ENCODE measurements around the gene SLCO3A1. TPM values are rescaled to one million over a fixed set of nuclear protein-coding genes. Genes with fewer than 3 reads are reported as not detected.

The SLCO3A1 gene
- total RNA-seq, 1 donor: 17.7 TPM

DNA sequence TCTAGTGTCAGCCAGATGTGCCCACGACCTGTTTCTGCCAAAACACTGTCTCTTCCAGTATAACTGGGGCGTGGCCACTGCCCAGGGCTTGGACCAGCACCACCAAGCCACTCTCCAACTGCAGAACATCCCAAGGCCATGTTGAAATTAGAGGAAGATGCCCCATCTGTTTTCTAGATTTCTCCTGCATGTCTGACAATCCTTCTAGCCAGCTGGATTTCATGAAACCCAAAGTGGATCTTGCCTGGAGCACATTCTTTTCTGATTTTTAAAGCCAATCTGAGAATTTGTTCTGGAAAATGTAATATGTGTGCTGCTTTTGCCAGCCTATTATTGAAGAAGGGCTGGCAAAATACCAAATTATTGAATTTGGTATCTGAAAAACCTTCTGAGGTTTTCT, 182.5 kb downstream of the SLCO3A1 start:
- H3K9me3 ChIP-seq (ENCODE audit: low read depth, low read length): no peaks in the 10 kb centered on the region
- peaks cover 11% of the 10 kb centered on the region for H3K4me1 ChIP-seq (ENCODE audit: insufficient read depth, low read length)
- no peak overlapping the region for H3K4me3 ChIP-seq (ENCODE audit: low read length)
- no peaks in the 10 kb centered on the region for H3K27me3 ChIP-seq (ENCODE audit: insufficient read depth, low read length)

DNA sequence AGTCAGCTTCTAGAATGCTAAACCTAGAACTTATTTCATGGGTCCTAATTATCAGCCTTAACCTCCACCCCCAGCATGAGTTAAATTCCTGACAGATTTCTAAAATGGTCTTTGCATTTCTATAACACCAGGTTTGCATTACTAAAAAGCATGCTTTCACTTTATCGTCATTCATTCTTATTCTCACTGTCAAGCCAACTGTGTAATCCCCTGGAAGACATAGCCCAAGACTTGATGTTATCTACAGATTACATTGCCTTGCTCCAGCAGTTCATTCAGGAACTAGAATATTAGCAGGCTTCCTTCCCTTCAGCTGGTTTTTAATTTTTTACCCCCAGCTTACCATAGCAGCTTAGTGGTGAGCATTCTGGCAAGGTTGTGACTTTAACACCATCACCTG, 184.0 kb downstream of the SLCO3A1 start:
- Histone ChIP-seq H3K9me3 (ENCODE audit: low read depth, low read length) (no peaks in the 10 kb centered on the region), H3K27me3 (ENCODE audit: insufficient read depth, low read length) (no peaks in the 10 kb centered on the region), H3K4me1 (ENCODE audit: insufficient read depth, low read length) (peaks cover 7% of the 10 kb centered on the region), H3K4me3 (ENCODE audit: low read length) (no peak overlapping the region)

DNA sequence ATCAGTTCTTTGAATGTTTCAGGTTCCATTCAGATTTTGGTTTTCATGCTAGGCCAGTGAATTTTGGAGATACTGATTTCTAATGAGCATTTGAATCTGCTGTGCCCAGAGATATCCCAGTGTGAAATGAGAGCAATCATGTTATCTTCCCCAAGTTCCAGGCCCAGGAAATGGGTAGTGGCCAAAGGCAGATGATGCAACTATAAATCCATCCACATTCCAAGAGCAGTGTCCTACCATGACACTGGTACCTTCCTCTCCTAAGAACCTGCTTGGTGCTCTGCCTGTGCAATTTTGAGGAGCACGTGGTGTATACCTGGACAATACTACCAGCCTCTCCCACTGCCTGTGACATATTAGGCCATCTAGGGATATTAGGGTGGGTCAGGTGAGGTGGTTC, 186.8 kb downstream of the SLCO3A1 start:
- Histone ChIP-seq H3K4me1 (ENCODE audit: insufficient read depth, low read length) (peaks cover 10% of the 10 kb centered on the region), H3K27me3 (ENCODE audit: insufficient read depth, low read length) (no peaks in the 10 kb centered on the region), H3K4me3 (ENCODE audit: low read length) (no peak overlapping the region), H3K9me3 (ENCODE audit: low read depth, low read length) (no peaks in the 10 kb centered on the region)

DNA sequence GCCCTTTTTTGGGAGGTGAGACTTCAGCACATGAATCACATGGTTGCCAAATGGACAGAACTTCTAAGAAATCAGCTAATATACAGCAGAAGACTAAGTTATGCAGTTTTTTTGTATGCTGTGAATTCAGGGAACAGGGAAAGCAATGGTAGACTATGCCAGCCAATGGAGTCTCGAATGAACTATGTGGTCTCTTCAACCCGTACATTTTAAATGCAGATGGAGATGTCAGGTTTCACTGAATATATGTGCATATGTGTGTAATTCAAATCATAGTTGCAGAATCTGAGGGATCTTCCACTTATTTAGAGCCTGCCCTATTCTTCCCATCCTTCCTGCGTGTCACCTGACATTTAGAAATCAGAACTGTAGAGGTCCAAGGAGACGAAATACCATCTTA, 187.9 kb downstream of the SLCO3A1 start:
- H3K9me3 ChIP-seq (ENCODE audit: low read depth, low read length): no peaks in the 10 kb centered on the region
- no peak overlapping the region for H3K4me3 ChIP-seq (ENCODE audit: low read length)
- H3K27me3 ChIP-seq (ENCODE audit: insufficient read depth, low read length): no peaks in the 10 kb centered on the region
- peaks cover 10% of the 10 kb centered on the region for H3K4me1 ChIP-seq (ENCODE audit: insufficient read depth, low read length)

DNA sequence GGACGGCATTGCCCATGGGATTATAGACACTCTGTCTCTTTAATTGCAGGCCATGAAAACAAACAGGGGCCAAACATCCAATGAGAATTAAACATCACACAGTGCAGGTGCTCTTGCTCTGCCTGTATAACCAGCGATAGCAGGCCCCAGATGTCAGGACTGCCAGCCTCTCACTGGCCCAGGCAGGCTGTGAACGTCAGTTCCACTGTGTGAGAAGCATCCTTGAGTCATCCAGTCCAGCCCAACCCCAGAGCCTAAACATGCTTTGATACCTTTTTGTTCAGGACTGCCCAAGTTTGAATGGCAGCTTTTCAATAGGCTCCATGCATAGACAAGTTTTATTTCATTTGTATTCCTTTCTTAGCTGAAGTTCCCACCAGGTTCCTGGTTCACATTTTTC, 189.8 kb downstream of the SLCO3A1 start:
- Histone ChIP-seq H3K27me3 (ENCODE audit: insufficient read depth, low read length) (no peaks in the 10 kb centered on the region), H3K9me3 (ENCODE audit: low read depth, low read length) (no peaks in the 10 kb centered on the region), H3K4me1 (ENCODE audit: insufficient read depth, low read length) (peaks cover 10% of the 10 kb centered on the region), H3K4me3 (ENCODE audit: low read length) (no peak overlapping the region)

DNA sequence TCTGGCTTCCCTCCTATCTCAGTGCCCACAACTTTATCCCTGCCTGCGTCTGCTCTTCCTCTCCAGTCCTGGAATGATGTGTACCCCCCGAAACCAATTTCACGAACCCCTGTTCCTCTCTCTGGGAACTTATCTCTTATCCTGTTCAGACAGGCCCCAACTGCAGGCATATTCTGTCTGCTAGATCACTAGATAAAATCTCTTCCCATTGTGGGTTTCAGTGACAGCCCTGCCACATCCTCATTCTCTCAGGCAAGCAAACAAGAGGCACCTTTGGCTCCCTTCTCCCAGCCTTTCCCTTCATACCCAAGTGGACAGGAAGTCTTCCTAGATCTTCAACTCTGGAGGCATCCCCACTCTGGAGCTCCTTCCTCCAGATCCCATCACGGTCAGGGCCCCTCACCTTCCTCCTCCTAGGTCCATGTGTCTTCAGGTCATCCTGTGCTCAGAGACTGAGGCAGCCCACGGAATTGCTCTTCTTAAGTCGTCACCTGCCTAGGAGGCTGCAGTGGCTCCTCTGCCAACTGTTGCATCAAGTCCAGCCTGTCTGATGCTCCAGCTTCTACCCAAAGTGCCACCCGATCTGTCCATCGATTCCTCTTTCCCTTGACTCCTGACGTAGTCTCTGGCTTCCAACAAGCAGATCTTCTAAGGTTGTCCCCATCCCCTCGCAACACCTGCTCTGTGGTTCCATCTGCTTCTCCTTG, 190.8 kb downstream of the SLCO3A1 start:
- Histone ChIP-seq H3K27me3 (ENCODE audit: insufficient read depth, low read length) (no peaks in the 10 kb centered on the region), H3K4me1 (ENCODE audit: insufficient read depth, low read length) (peaks cover 10% of the 10 kb centered on the region), H3K4me3 (ENCODE audit: low read length) (no peak overlapping the region), H3K9me3 (ENCODE audit: low read depth, low read length) (no peaks in the 10 kb centered on the region)

DNA sequence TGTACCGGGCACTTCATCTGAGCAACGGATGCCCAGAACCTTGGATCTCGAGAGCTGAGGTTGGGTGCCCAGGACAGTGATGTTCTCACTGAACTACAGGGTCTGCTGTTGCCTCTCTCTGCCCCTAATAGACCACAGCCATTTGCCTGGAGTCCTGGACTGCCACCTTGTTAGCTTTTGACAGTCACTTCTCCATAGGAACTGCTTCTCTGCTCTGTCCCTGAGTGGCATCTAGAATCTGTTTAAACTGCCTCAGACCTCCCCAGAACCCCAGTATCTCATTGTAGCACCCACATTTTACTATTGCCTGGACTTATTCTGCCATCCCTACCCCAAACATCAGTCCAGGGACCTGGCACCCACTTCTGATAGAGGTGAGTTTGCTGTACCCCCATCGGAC, 194.4 kb downstream of the SLCO3A1 start:
- no peak overlapping the region for H3K4me3 ChIP-seq (ENCODE audit: low read length)
- no peaks in the 10 kb centered on the region for H3K9me3 ChIP-seq (ENCODE audit: low read depth, low read length)
- H3K27me3 ChIP-seq (ENCODE audit: insufficient read depth, low read length): no peaks in the 10 kb centered on the region
- peaks cover 10% of the 10 kb centered on the region for H3K4me1 ChIP-seq (ENCODE audit: insufficient read depth, low read length)

DNA sequence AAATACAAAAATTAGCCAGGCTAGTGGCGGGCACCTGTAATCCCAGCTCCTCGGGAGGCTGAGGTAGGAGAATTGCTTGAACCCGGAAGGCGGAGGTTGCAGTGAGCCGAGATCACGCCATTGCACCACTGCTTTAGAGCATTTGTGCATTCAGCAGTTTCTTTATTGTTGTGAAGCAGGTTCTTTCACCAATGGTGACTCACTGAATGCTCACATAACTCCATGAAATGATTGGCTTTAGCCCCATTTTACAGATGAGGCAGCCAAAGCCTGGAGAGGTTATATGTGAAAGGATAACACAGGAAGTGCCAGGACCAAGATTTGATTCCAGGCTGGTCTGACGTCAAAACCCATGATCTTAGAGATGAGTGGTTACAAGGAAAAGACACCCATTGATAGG, 195.2 kb downstream of the SLCO3A1 start:
- H3K9me3 ChIP-seq (ENCODE audit: low read depth, low read length): no peaks in the 10 kb centered on the region
- no peak overlapping the region for H3K4me3 ChIP-seq (ENCODE audit: low read length)
- no peaks in the 10 kb centered on the region for H3K27me3 ChIP-seq (ENCODE audit: insufficient read depth, low read length)
- H3K4me1 ChIP-seq (ENCODE audit: insufficient read depth, low read length): peaks cover 4% of the 10 kb centered on the region

DNA sequence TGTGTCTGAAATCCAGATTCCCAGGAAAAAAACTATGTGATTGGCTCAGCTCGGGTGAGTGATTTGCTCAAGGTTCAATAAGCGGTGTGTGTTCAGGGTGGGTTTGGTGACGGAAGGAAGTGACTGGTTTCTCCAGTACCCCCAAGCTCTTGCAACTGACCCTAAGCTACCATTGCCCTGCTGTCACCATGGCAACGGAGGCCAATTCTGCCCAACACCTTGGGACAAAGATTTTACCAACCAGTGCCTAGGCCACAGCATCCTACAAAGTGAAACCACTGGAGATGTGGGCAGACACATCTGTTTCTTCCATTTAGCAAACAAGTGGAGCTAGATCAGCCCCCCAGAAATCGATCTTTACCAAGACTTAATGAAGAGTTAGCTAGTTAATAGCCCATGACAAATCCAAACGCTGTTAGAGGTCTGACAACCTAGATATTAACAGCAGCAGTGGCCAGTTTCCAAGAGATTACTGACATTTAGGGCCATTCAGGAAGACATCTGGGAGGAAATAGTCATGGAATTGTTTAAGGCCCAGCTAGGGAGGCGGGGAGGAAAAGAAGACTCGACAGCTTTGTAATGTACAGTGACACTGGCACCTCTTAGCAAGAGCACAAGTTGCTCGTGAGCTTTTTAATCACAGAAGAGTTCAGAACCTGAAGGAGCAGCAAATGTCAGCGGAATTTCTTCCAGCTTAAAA, 195.9 kb downstream of the SLCO3A1 start:
- no peaks in the 10 kb centered on the region for H3K9me3 ChIP-seq (ENCODE audit: low read depth, low read length)
- no peak overlapping the region for H3K4me3 ChIP-seq (ENCODE audit: low read length)
- H3K27me3 ChIP-seq (ENCODE audit: insufficient read depth, low read length): no peaks in the 10 kb centered on the region
- H3K4me1 ChIP-seq (ENCODE audit: insufficient read depth, low read length): no peaks in the 10 kb centered on the region

DNA sequence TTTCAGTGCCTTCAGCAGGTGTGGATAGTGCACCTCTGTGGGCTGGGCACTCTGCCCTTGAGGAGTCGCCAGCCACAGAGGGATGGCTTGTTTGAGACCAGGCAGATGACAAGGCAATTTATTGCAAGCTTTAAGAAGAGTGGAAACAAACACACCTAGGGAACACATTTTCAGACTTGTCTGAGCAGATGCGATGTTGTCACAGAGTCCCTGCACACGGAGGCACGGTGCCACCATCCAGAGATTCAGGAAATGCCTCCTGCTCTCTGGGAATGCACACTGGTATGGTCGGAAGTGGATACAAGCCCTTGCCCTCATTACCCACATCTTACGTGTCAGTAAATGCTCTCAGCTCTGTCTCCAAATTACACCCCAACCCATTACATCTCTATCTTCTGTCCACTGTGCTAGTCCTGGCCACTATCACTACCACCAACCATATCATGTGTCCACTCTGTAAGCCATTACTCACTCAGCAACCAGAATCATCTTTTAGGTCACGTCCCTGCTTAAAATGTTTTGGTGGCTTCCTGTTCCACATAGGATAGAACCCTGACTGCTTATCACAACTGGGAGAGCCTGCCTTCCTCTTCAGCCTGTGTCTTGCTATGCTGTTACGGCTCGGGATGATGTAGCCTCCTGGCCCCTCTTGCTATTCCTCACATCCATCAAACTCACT, 196.9 kb downstream of the SLCO3A1 start:
- no peak overlapping the region for H3K4me3 ChIP-seq (ENCODE audit: low read length)
- no peaks in the 10 kb centered on the region for H3K4me1 ChIP-seq (ENCODE audit: insufficient read depth, low read length)
- no peaks in the 10 kb centered on the region for H3K9me3 ChIP-seq (ENCODE audit: low read depth, low read length)
- no peaks in the 10 kb centered on the region for H3K27me3 ChIP-seq (ENCODE audit: insufficient read depth, low read length)

DNA sequence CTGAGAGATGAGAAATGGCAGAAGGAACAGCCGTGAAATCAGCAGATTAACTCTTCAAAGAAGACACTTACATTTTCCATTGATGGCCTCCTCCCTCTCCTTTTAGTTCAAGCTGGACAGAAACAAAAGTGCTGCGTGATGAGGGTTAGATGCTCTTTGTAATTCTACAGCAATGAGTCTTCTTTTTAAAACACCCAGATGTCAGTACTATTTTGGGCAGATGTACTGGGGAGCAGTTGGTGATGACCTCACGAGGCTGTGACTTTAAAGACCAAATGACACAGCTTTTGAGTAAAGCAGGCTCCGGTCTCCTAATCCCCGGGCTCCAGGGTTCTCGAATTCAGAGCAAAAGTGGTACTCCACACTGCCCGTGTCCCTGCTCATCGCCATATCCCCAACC, 198.2 kb downstream of the SLCO3A1 start:
- Histone ChIP-seq H3K4me1 (ENCODE audit: insufficient read depth, low read length) (no peaks in the 10 kb centered on the region), H3K4me3 (ENCODE audit: low read length) (no peak overlapping the region), H3K9me3 (ENCODE audit: low read depth, low read length) (no peaks in the 10 kb centered on the region)

DNA sequence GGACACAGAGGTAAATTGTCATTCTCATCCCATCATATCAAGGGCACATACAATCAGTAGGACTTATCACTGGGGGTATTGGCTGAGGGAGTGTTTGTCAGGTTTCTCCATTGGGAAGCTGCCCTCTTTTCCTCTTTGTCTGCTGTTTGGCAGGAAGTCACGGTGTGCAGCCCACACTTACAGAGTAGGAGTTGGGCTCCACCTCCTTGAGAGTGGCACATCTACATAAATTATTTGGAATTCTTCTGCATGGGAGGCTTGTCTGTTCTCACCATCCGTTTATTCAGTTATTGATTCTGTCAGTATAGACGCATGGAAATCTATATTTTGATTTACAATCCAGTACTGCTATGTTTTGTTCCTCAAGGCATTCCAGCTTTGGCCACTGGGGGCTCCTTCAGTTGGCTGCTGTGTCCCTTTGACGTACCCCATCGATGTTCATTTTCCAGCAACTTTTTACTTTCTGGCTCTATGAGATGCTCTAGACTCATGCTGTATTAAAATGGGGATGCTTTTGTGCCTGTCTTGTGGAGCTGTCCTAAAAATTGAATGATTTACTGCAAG, 200.3 kb downstream of the SLCO3A1 start:
- Histone ChIP-seq H3K4me3 (ENCODE audit: low read length) (no peak overlapping the region), H3K9me3 (ENCODE audit: low read depth, low read length) (no peaks in the 10 kb centered on the region), H3K27me3 (ENCODE audit: insufficient read depth, low read length) (no peaks in the 10 kb centered on the region), H3K4me1 (ENCODE audit: insufficient read depth, low read length) (no peaks in the 10 kb centered on the region)

More for the DNA sequence above, 198.2 kb downstream of the SLCO3A1 start:
- no peaks in the 10 kb centered on the region for H3K27me3 ChIP-seq (ENCODE audit: insufficient read depth, low read length)

DNA sequence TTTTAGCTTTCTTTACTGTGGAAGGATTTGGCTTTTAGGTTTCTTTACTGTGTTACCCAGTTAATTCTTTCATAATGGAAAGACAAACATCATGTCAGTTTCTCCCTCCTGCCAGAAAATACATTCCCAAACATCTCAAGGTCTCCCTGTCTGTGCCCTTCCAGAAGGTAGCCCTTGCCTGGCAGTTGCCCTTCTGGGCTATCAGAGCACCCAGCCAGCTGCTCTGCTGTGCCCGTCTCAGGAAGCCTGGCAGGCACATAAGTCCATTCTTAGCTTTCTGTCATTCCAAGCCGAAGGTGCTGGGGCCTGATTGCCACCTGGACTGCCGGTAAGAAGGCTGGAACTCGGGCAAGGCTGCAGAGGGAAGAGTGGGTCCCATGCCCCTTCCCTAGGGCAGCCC, 203.4 kb downstream of the SLCO3A1 start:
- Histone ChIP-seq H3K9me3 (ENCODE audit: low read depth, low read length) (no peaks in the 10 kb centered on the region), H3K4me3 (ENCODE audit: low read length) (no peak overlapping the region), H3K4me1 (ENCODE audit: insufficient read depth, low read length) (no peaks in the 10 kb centered on the region), H3K27me3 (ENCODE audit: insufficient read depth, low read length) (no peaks in the 10 kb centered on the region)

DNA sequence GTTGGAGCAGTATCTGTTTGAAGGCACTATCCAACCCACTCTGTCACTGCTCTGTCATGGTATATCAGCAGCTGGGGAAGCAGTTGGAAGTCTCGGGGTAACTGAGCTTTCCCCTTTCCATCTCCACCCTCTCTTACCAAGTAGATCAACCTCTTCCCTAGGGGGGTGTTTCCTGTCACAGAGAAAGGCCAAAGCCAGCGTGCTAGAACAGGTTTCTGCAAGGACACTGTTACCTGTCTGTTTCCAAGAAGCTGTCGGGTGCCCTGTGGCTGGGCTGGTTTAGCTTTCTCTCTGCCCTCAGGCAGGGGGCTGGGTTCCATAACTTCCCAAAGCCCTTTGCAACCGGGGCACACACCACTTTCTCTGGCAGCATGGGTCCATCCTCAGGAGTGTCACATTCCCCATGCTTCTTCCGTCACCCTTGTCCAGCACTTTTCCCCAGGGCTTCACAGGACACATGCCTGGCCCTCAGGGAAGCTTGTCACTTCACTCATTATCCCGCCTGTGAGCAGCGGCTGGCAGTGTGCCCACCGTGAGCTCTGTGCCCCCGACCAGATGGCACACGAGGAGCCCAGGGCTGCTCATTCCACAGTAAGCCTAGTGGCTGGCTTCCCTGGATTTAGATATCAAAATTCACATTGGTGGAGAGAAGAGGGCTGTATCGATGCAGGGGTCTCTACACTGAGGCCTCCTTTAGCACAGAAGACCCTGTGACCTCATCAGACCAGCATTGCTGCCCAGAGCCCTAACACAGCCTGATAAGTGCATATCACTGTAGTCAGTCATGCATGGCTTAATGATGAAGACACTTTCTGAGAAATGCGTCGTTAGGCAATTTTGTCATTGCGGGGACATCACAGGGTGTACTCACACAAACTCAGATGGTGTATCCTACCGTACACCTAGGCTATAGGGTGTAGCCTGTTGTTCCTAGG, 205.8 kb downstream of the SLCO3A1 start:
- Histone ChIP-seq H3K9me3 (ENCODE audit: low read depth, low read length) (no peaks in the 10 kb centered on the region), H3K4me1 (ENCODE audit: insufficient read depth, low read length) (no peaks in the 10 kb centered on the region), H3K27me3 (ENCODE audit: insufficient read depth, low read length) (no peaks in the 10 kb centered on the region), H3K4me3 (ENCODE audit: low read length) (no peak overlapping the region)

Data from mononuclear cell (primary cell).